GM12872 (cell line): ENCODE measurements around the gene VSX1.

Source experiments
- TF ChIP-seq, protein P1 (sequence below): IDR thresholded peaks from 3 replicates; pipeline ENCODE4 v1.5.1; 2011; ENCODE audit warnings: low read depth, mild to moderate bottlenecking, low read length, moderate library complexity; ENCODE audit not compliant: insufficient read depth

The VSX1 gene

DNA sequence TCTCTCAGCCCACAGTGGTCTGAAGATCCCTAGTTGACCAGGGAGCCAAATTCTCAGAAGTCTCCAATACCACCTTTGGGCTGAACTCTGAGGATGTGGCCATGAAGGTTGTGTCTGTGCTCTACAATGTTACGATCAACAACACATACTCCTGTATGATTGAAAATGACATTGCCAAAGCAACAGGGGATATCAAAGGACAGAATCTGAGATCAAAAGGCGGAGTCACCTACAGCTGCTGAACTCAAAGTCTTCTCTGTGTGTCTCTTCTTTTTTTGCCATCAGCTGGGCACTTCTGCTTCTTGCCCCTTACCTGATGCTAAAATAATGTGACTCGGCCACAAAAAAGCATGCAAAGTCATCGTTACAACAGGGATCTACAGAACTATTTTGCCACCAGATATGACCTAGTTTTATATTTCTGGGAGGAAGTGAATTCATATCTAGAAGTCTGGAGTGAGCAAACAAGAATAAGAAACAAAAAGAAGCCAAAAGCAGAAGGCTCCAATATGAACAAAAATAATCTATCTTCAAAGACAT, 17.7 kb upstream of the VSX1 start:
- TF ChIP-seq, protein P1, sequence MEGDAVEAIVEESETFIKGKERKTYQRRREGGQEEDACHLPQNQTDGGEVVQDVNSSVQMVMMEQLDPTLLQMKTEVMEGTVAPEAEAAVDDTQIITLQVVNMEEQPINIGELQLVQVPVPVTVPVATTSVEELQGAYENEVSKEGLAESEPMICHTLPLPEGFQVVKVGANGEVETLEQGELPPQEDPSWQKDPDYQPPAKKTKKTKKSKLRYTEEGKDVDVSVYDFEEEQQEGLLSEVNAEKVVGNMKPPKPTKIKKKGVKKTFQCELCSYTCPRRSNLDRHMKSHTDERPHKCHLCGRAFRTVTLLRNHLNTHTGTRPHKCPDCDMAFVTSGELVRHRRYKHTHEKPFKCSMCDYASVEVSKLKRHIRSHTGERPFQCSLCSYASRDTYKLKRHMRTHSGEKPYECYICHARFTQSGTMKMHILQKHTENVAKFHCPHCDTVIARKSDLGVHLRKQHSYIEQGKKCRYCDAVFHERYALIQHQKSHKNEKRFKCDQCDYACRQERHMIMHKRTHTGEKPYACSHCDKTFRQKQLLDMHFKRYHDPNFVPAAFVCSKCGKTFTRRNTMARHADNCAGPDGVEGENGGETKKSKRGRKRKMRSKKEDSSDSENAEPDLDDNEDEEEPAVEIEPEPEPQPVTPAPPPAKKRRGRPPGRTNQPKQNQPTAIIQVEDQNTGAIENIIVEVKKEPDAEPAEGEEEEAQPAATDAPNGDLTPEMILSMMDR, result no peak

DNA sequence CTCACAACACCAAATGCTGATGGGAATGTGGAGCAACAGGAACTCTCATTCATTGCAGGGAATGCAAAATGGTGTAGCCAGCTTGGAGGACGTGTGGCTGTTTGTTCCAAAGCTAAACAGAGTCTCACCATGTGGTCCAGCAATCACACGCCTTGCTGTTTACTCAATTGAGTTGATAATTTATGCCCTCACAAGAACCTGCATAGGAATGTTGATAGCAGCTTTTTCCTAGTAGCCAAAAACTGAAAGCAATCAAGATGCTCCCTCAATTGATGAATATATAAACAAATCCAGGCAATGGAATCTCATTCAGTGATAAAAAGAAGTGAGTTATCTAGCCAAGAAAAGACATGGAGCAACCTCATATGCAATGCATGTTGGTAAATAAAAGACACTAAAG, 15.6 kb upstream of the VSX1 start:
- TF ChIP-seq, protein P1, result no peak

DNA sequence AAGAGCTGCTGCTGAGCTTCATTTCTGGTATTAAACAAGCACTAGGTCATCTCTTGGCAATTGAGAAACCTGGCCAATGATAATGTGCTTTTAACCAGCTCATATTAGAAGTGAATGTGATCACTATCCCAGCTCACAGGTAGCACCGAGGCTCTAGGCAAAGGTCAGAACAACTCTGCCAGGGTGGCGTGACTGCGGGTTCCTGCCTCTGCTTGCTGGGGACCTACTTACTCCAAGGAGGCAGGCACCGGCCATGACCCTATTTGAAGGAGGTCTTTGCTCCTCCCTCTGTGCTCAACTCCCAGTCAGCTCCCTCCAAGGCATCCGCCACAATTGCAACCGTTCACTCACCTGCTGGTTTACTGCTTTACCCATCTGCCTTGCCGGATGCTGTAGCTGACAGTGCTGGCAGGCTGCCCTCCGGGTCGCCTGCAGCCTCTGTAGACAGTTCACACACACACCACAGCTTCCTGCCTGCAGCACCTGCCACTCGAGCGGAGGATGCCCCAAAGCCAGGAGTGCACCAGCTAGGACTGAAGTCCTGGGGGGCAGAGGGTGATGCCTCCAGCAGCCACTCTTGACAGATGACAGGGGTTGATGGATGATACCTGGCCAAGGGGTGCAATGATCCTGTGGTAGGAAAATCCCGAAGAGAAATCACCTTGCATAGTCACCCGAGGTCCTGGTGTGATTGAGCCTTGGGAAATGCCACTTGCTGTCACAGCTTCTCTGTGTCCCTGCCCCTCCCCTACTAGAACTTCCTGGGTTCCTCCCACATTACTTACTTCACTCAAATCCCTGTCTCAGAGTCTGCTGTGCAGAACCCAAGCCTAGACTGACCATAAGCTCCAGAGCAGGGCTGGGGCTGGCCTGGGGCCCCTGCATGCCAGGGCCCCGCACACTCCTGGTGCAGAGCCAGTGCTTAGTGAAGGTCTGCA, 8.8 kb upstream of the VSX1 start:
- TF ChIP-seq, protein P1, result no peak

DNA sequence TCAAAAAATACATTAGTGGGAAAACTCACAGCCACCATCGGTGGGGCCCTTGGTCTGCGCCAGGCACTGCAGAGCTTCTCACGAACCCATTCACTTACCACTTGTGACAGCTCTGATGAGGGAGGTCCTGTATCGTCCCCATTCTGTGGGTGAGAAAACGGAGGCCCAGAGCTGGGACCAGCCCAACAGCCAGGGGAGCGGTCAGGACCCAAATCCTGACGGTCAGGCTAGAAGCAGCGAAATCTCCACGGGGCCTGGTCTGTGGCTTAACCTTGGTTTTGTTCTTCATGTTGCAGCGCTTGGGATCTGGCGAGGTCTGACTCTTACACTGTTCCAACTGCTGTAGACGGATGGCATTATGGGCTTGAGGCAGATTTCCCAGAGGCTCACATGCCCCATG, 7.7 kb upstream of the VSX1 start:
- TF ChIP-seq, protein P1, result no peak

DNA sequence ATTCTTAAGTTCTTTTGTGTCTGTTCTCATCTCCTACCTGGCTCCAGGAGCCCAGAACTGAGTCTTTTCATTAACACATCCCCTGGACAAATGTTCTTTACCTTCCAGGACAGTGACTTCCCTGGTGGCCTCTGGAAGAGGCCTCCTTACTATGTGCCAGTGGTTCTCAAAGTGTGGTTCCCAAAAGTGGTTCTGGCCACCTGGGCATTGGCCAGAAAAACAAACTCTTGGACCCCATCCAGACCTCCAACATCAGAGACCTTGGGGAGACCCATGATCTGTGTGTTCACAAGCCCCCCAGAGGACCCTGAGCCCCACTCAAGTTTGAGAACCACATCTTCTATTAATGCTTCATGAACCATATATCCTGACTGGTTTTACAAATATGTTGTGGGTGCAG, 7.2 kb upstream of the VSX1 start:
- TF ChIP-seq, protein P1, result no peak

DNA sequence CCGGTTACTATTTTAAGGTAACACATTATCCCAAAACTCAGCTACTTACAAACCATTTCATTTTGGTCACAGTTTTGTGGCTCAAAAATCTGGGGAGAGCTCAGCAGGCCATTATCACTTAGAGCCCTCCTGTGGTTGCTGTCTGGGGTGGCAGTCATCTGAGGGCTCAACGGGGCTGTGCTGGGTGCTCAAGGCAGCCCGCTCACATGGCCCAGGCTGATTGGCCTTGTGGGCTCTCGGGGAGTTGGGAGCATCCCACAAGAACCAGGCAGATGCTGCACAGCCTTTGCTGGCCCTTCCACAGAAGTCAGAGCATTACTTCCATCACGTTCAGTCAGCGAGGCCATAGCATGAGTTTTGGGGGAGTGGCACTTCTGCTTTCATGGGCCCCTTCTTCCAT, 6.3 kb upstream of the VSX1 start:
- TF ChIP-seq, protein P1, result no peak

DNA sequence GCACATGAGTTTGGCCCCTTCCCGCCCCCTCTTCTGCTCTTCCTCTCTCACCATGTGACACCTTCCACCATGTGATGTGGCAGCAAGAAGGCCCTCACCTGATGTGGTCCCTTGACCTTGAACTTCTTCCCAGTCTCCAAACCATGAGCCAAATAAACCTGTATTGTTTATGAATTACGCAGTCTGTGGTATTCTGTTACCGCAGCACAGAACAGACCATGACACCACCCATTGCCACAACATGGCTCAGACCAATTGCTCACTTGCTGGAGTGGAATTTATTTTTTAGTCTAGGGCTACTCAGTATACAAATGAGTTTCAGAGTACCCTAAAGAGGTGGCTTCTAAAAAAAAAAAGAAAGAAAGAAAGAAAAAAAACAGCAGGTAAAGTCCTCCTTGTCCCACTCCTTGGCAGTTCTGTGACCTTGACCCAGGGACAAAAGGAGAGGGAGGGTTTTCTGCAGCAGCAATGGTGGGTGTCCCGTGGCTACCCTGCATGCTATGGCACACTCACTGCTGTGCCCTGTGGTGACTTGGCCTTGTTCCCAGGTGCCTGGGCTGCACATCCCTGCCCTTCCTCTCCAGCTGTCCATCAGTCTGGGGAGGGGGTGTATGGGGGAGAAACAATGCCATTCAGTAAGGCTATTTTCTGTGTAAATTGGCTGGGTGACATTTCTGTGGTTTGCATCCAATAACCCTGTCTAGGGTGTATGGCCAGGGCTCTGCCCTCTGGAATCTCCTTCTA, 5.4 kb upstream of the VSX1 start:
- TF ChIP-seq, protein P1, result no peak
